CD4-positive, alpha-beta T cell (primary cell): ENCODE data around the gene ARL15. TPM values are rescaled to one million over a fixed set of nuclear protein-coding genes. Genes with fewer than 3 reads are reported as not detected.

Source experiments
- ATAC-seq: fragments of 200-7000 bp; cut with Tn5 transposase; one replicate; pipeline ENCODE4 v1.10.0; 2022; ENCODE audit warnings: mild to moderate bottlenecking; ENCODE audit not compliant: poor library complexity
- CTCF ChIA-PET: fragments of 350-600 bp; sonication (Branson Sonifier 250); formaldehyde crosslinking; loops from one replicate; lab custom pipeline; 2021; ENCODE audit warnings: antibody characterized with exemption, inconsistent platforms; lab: Charles Lee
- POLR2A ChIA-PET: fragments of 350-600 bp; sonication (Branson Sonifier 250); formaldehyde crosslinking; loops from one replicate; lab custom pipeline; 2021; ENCODE audit warnings: antibody characterized with exemption, inconsistent platforms; lab: Charles Lee
- DNase-seq, 14 experiments: peaks; one replicate each; pipeline ENCODE4 v3.0.0-alpha.2; 2013 to 2020; ENCODE audit warnings: mixed read lengths in 2 of 14
- H3K27ac ChIP-seq, 2 donors: one replicate each; pipeline versions ENCODE4 v1.5.1 to v1.7.0; 2013; ENCODE audit warnings: low read length in 2 of 2, low read depth in 1 of 2, mild to moderate bottlenecking in 1 of 2
- H3K27me3 ChIP-seq, 2 experiments: 1 replicate in 1 of 2; 2 replicates in 1 of 2; pipeline versions ENCODE4 v1.6.1 to v1.7.0; 2013; ENCODE audit warnings: low read length in 2 of 2, control low read depth in 1 of 2, mild to moderate bottlenecking in 1 of 2, moderate library complexity in 1 of 2; ENCODE audit not compliant: insufficient read depth in 2 of 2, control insufficient read depth in 1 of 2
- H3K36me3 ChIP-seq: one replicate; pipeline ENCODE4 v1.6.1; 2013; ENCODE audit warnings: low read length, control low read depth; ENCODE audit not compliant: insufficient read depth
- H3K4me1 ChIP-seq: one replicate; pipeline ENCODE4 v1.6.1; 2013; ENCODE audit warnings: low read length, control low read depth; ENCODE audit not compliant: insufficient read depth
- H3K4me3 ChIP-seq: one replicate; pipeline ENCODE4 v1.5.1; 2013; ENCODE audit warnings: mild to moderate bottlenecking, low read length, moderate library complexity
- H3K9me3 ChIP-seq, 2 experiments: 1 replicate in 1 of 2; 2 replicates in 1 of 2; pipeline versions ENCODE4 v1.6.1 to v1.7.0; 2013; ENCODE audit warnings: low read length in 2 of 2, mild to moderate bottlenecking in 2 of 2, control low read depth in 1 of 2, moderate library complexity in 1 of 2; ENCODE audit not compliant: control insufficient read depth in 1 of 2, insufficient read depth in 1 of 2
- H3K27ac Mint-ChIP-seq: one replicate; pipeline ENCODE4 v1.8.0; 2020; ENCODE audit warnings: mixed read lengths
- H3K27me3 Mint-ChIP-seq: one replicate; pipeline ENCODE4 v1.8.0; 2021; ENCODE audit warnings: mixed read lengths
- H3K36me3 Mint-ChIP-seq: one replicate; pipeline ENCODE4 v1.8.0; 2021; ENCODE audit warnings: low read depth, mixed read lengths
- H3K4me1 Mint-ChIP-seq: one replicate; pipeline ENCODE4 v1.8.0; 2021; ENCODE audit warnings: low read depth, mixed read lengths
- H3K4me3 Mint-ChIP-seq: one replicate; pipeline ENCODE4 v1.8.0; 2020; ENCODE audit warnings: mild to moderate bottlenecking, mixed read lengths
- H3K9me3 Mint-ChIP-seq: one replicate; pipeline ENCODE4 v1.8.0; 2020; ENCODE audit warnings: mixed read lengths
- CTCF ChIP-seq: fragments of 200-600 bp; IDR thresholded peaks from one replicate; pipeline ENCODE4 v1.8.0; 2022; ENCODE audit warnings: antibody characterized with exemption, mild to moderate bottlenecking
- intact Hi-C, 2 experiments: fragments of 100-400 bp; cut with DNase I in 1 of 2; cut with micrococcal nuclease in 1 of 2; formaldehyde crosslinking; loops; one replicate each; pipeline versions ENCODE4 v1.15.1 to v1.9.0; 2023 to 2025; cut with DNase I, micrococcal nuclease
- total RNA-seq, 174 experiments: library from RNA in 2 of 174; stranded (reverse) in 2 of 174; gene quantifications; one replicate each; pipeline ENCODE4 v1.2.3 and lab custom pipeline; 2021 to 2026

ARL15 gene
- total RNA-seq, 2 experiments from 2014 or later: 9.1 to 10.6 TPM

GRCh38 chr5:53892224-53892623, 418.1 kb downstream of the ARL15 start:
- no peaks in the 10 kb centered on the region for H3K9me3 Mint-ChIP-seq

GRCh38 chr5:53891159-53891558, 419.2 kb downstream of the ARL15 start:
- ChIA-PET POLR2A (no interaction called here), CTCF (no interaction called here)
- no peak for TF ChIP-seq CTCF
- Mint-ChIP-seq H3K4me3 (no peak overlapping the region), H3K36me3 (peaks cover 6% of the 10 kb centered on the region), H3K4me1 (no peaks in the 10 kb centered on the region), H3K27me3 (no peaks in the 10 kb centered on the region), H3K9me3 (no peaks in the 10 kb centered on the region), H3K27ac (no peak overlapping the region)
- Histone ChIP-seq H3K4me3 (no peak overlapping the region), H3K27me3 (no peaks in the 10 kb centered on the region), H3K9me3 (no peaks in the 10 kb centered on the region), H3K27ac (no peak overlapping the region), H3K4me1 (no peaks in the 10 kb centered on the region), H3K36me3 (no peaks in the 10 kb centered on the region)
- DNase-seq: no peak
- intact Hi-C loops: no loop called here
- ATAC-seq: no peak

More at GRCh38 chr5:53892224-53892623, 418.1 kb downstream of the ARL15 start:
- Mint-ChIP-seq H3K27ac (no peak overlapping the region), H3K36me3 (peaks cover 4% of the 10 kb centered on the region), H3K4me3 (no peak overlapping the region), H3K4me1 (no peaks in the 10 kb centered on the region), H3K27me3 (no peaks in the 10 kb centered on the region)
- Histone ChIP-seq H3K4me3 (no peak overlapping the region), H3K27ac (no peak overlapping the region), H3K36me3 (no peaks in the 10 kb centered on the region), H3K4me1 (no peaks in the 10 kb centered on the region), H3K9me3 (no peaks in the 10 kb centered on the region), H3K27me3 (no peaks in the 10 kb centered on the region)
- no peak for TF ChIP-seq CTCF
- no peak for DNase-seq
- no peak for ATAC-seq
- intact Hi-C loops: no loop called here
- CTCF ChIA-PET: no interaction called here
- POLR2A ChIA-PET: no interaction called here

DNA sequence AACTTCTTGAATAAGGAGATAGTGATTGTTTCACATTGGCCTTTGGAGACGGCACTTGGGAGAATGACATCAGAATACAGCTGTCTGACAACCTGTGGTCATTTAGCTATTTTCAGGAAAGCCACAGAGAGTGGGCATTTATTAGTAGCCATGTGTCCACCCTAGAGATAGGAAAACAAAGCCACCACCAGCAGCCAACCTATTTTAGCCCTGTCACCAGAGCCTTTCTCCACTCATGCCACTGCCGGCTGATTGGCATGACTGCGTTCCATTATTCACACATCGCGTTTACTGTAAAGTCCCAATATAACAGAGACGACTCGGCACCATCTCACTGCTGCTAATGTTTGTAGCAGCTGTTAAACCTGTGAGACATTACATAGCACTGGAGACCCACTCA, 419.9 kb downstream of the ARL15 start:
- Histone ChIP-seq H3K36me3 (no peaks in the 10 kb centered on the region), H3K27ac (no peak overlapping the region), H3K27me3 (no peaks in the 10 kb centered on the region), H3K4me1 (no peaks in the 10 kb centered on the region), H3K4me3 (no peak overlapping the region), H3K9me3 (no peaks in the 10 kb centered on the region)
- no peak for DNase-seq
- ATAC-seq: no peak
- H3K9me3 Mint-ChIP-seq: no peaks in the 10 kb centered on the region
- intact Hi-C loops: no loop called here
- POLR2A ChIA-PET: no interaction called here
- no peaks in the 10 kb centered on the region for H3K27me3 Mint-ChIP-seq
- no peak overlapping the region for H3K4me3 Mint-ChIP-seq
- CTCF ChIA-PET: no interaction called here
- no peaks in the 10 kb centered on the region for H3K4me1 Mint-ChIP-seq
- no peak overlapping the region for H3K27ac Mint-ChIP-seq
- TF ChIP-seq CTCF: no peak
- peaks cover 11% of the 10 kb centered on the region for H3K36me3 Mint-ChIP-seq
